ENCODE measurements around the gene CUTA. TPM values are rescaled to one million over a fixed set of nuclear protein-coding genes. Genes with fewer than 3 reads are reported as not detected.

CUTA gene
- total and polyA plus RNA-seq, 2 experiments from 2014 or later: 204 to 404 TPM

GRCh38 chr6:33424855-33425667 lies 7.2 kb upstream of the CUTA start:
- no peak for DNase-seq
- H3K4me1 ChIP-seq (ENCODE audit: insufficient read depth): peaks cover 22% of the 10 kb centered on the region
- H2AFZ ChIP-seq: peak overlapping the region; percentile 75
- peaks cover 66% of the 10 kb centered on the region for H3K79me2 ChIP-seq (ENCODE audit: insufficient read depth)
- H3K4me2 ChIP-seq (ENCODE audit: unreplicated experiment): peak overlapping the region; percentile 81
- WGBS, 2 experiments (ENCODE audit: low coverage in 1 of 2, low lambda C conversion rate in 2 of 2, missing lambda C conversion rate in 2 of 2): 5 to 9% methylated on average over 10 to 12 of the region's 12 CpGs
- no peak for TF ChIP-seq EZH2phosphoT487 (IDR thresholded peaks at IDR 0.05; ENCODE audit: insufficient read depth, low read depth)
- TF ChIP-seq EZH2 (IDR thresholded peaks at IDR 0.05; ENCODE audit: insufficient read depth, poor library complexity, severe bottlenecking): no peak
- in situ Hi-C loops (cut with MboI): no loop called here
- no peaks in the 10 kb centered on the region for H3K27me3 ChIP-seq (replicated peaks; ENCODE audit: insufficient read depth)
- peaks cover 41% of the 10 kb centered on the region for H3F3A ChIP-seq (ENCODE audit: insufficient read depth)
- H3K9me2 ChIP-seq (ENCODE audit: insufficient read depth): no peaks in the 10 kb centered on the region
- peak overlapping the region; percentile 86 for H3K27ac ChIP-seq
- H3K36me3 ChIP-seq (ENCODE audit: low read depth): no peaks in the 10 kb centered on the region
- H3K4me3 ChIP-seq: peak overlapping the region; percentile 77
- peak overlapping the region; percentile 87 for H3K9ac ChIP-seq
- no peaks in the 10 kb centered on the region for H3K9me3 ChIP-seq (ENCODE audit: low read depth)
- no peaks in the 10 kb centered on the region for H4K20me1 ChIP-seq (ENCODE audit: insufficient read depth)

- H3K4me3 ChIP-seq: no peak overlapping the region
- peaks cover 31% of the 10 kb centered on the region for H3K4me1 ChIP-seq (ENCODE audit: insufficient read depth)
- H3K4me2 ChIP-seq (ENCODE audit: unreplicated experiment): no peak overlapping the region
- H3K9me3 ChIP-seq (ENCODE audit: low read depth): no peaks in the 10 kb centered on the region
- no peak overlapping the region for H3K9ac ChIP-seq
- no peaks in the 10 kb centered on the region for H3K9me2 ChIP-seq (ENCODE audit: insufficient read depth)
- no peak overlapping the region for H2AFZ ChIP-seq
- H4K20me1 ChIP-seq (ENCODE audit: insufficient read depth): no peaks in the 10 kb centered on the region
- WGBS, 2 experiments (ENCODE audit: low coverage in 1 of 2, low lambda C conversion rate in 2 of 2, missing lambda C conversion rate in 2 of 2): 96% methylated on average over 2 of the region's 2 CpGs
- DNase-seq: no peak
- H3K27me3 ChIP-seq (replicated peaks; ENCODE audit: insufficient read depth): no peaks in the 10 kb centered on the region
- peaks cover 65% of the 10 kb centered on the region for H3K79me2 ChIP-seq (ENCODE audit: insufficient read depth)
- in situ Hi-C loops (cut with MboI): no loop called here
- H3F3A ChIP-seq (ENCODE audit: insufficient read depth): peaks cover 35% of the 10 kb centered on the region
- 0 out of 2 replicates have a peak overlapping the region, but pooled peaks have one; percentile 86 for H3K27ac ChIP-seq
- no peak for TF ChIP-seq EZH2 (IDR thresholded peaks at IDR 0.05; ENCODE audit: insufficient read depth, poor library complexity, severe bottlenecking)
- no peak for TF ChIP-seq EZH2phosphoT487 (IDR thresholded peaks at IDR 0.05; ENCODE audit: insufficient read depth, low read depth)
- no peaks in the 10 kb centered on the region for H3K36me3 ChIP-seq (ENCODE audit: low read depth)
These were observed 5.9 kb upstream of the CUTA start for GRCh38 chr6:33423777-33424176.

GRCh38 chr6:33421344-33421643 lies 3.4 kb upstream of the CUTA start:
- no peak overlapping the region for H2AFZ ChIP-seq
- H3K27me3 ChIP-seq (replicated peaks; ENCODE audit: insufficient read depth): no peaks in the 10 kb centered on the region
- no peaks in the 10 kb centered on the region for H4K20me1 ChIP-seq (ENCODE audit: insufficient read depth)
- 97 to 100% methylated on average over 2 of the region's 2 CpGs for WGBS, 2 experiments (ENCODE audit: low coverage in 1 of 2, low lambda C conversion rate in 2 of 2, missing lambda C conversion rate in 2 of 2)
- no peaks in the 10 kb centered on the region for H3K9me2 ChIP-seq (ENCODE audit: insufficient read depth)
- H3K4me3 ChIP-seq: no peak overlapping the region
- H3K36me3 ChIP-seq (ENCODE audit: low read depth): no peaks in the 10 kb centered on the region
- peaks cover 32% of the 10 kb centered on the region for H3K4me1 ChIP-seq (ENCODE audit: insufficient read depth)
- in situ Hi-C loops (cut with MboI): no loop called here
- peaks cover 39% of the 10 kb centered on the region for H3F3A ChIP-seq (ENCODE audit: insufficient read depth)
- DNase-seq: no peak
- H3K9ac ChIP-seq: no peak overlapping the region
- H3K4me2 ChIP-seq (ENCODE audit: unreplicated experiment): no peak overlapping the region
- peaks cover 67% of the 10 kb centered on the region for H3K79me2 ChIP-seq (ENCODE audit: insufficient read depth)
- H3K9me3 ChIP-seq (ENCODE audit: low read depth): no peaks in the 10 kb centered on the region
- TF ChIP-seq EZH2 (IDR thresholded peaks at IDR 0.05; ENCODE audit: insufficient read depth, poor library complexity, severe bottlenecking) (no peak), EZH2phosphoT487 (IDR thresholded peaks at IDR 0.05; ENCODE audit: insufficient read depth, low read depth) (no peak)
- H3K27ac ChIP-seq: no peak overlapping the region

- Histone ChIP-seq H3K4me1 (ENCODE audit: insufficient read depth) (peaks cover 37% of the 10 kb centered on the region), H2AFZ (no peak overlapping the region), H3K9me2 (ENCODE audit: insufficient read depth) (no peaks in the 10 kb centered on the region), H3K4me2 (ENCODE audit: unreplicated experiment) (peak overlapping the region; percentile 61), H4K20me1 (ENCODE audit: insufficient read depth) (no peaks in the 10 kb centered on the region), H3K27ac (no peak overlapping the region), H3K9me3 (ENCODE audit: low read depth) (no peaks in the 10 kb centered on the region), H3K9ac (peak overlapping the region; percentile 87; the same call in 1 of the 2 replicates), H3K79me2 (ENCODE audit: insufficient read depth) (peaks cover 73% of the 10 kb centered on the region), H3K27me3 (replicated peaks; ENCODE audit: insufficient read depth) (no peaks in the 10 kb centered on the region), H3K36me3 (ENCODE audit: low read depth) (no peaks in the 10 kb centered on the region), H3F3A (ENCODE audit: insufficient read depth) (peaks cover 41% of the 10 kb centered on the region), H3K4me3 (peak overlapping the region; percentile 81)
- no peak for DNase-seq
- 75 to 98% methylated on average over 4 to 6 of the region's 6 CpGs for WGBS, 2 experiments (ENCODE audit: low coverage in 1 of 2, low lambda C conversion rate in 2 of 2, missing lambda C conversion rate in 2 of 2)
- in situ Hi-C loops (cut with MboI): no loop called here
- TF ChIP-seq EZH2 (IDR thresholded peaks at IDR 0.05; ENCODE audit: insufficient read depth, poor library complexity, severe bottlenecking): no peak
- TF ChIP-seq EZH2phosphoT487 (IDR thresholded peaks at IDR 0.05; ENCODE audit: insufficient read depth, low read depth): no peak
These were observed 2.8 kb upstream of the CUTA start for GRCh38 chr6:33420491-33421343.

Data from GM23248 (cell line).